Measurements from ENCODE around the gene BUB1. TPM values are rescaled to one million over a fixed set of nuclear protein-coding genes. Genes with fewer than 3 reads are reported as not detected.
"Not testable (repeated sequence)": the region's sequence is repeated elsewhere in the genome, so short reads cannot be mapped to it uniquely, and the experiment has no call there.

BUB1 gene
- total RNA-seq, 2 donors from 2014 or later: not detected

DNA sequence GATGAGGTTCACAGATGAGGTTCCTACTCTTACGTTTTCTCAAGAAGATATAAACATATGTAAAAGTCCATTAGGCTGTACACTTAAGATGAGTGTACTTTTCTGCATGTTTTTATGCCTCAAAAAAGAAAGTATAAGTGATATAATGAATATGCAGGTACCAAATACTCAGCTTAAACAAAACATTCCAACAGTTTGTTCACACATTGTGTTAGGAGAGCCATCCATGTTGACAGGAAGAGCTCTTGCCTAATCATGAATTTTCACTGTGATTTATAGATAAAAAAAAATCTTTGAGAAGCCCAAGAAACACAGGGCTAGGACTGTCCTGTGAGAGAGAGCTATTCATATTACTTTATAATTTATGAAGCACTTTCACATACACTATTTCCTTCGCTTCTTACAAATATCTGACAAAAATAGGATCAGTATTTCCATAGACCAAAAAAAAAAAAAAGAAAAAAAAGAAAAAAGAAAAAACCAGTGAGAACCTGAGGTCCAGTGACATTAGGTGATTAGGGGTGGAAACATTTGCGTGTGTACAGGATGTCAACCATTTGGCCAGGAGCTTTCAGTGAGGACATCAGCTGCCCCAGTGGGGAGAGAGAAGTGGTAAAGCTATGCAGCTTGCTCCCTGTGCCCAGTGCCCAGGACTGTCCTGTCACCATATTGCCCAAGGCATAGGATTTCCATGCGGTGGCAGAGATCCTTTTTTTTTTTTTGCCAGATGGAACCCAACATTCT lies 38.7 kb downstream of the BUB1 start:
- no peak for DNase-seq
- Histone ChIP-seq H3K9me3 (no peaks in the 10 kb centered on the region), H3K27ac (no peak overlapping the region), H3K4me3 (no peak overlapping the region), H3K27me3 (no peaks in the 10 kb centered on the region), H3K4me1 (no peaks in the 10 kb centered on the region), H3K36me3 (replicated peaks in 1 of 2; ENCODE audit: insufficient read depth in 1 of 2, low read depth in 2 of 2) (no peaks in the 10 kb centered on the region)
- TF ChIP-seq, protein P1, sequence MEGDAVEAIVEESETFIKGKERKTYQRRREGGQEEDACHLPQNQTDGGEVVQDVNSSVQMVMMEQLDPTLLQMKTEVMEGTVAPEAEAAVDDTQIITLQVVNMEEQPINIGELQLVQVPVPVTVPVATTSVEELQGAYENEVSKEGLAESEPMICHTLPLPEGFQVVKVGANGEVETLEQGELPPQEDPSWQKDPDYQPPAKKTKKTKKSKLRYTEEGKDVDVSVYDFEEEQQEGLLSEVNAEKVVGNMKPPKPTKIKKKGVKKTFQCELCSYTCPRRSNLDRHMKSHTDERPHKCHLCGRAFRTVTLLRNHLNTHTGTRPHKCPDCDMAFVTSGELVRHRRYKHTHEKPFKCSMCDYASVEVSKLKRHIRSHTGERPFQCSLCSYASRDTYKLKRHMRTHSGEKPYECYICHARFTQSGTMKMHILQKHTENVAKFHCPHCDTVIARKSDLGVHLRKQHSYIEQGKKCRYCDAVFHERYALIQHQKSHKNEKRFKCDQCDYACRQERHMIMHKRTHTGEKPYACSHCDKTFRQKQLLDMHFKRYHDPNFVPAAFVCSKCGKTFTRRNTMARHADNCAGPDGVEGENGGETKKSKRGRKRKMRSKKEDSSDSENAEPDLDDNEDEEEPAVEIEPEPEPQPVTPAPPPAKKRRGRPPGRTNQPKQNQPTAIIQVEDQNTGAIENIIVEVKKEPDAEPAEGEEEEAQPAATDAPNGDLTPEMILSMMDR (IDR thresholded peaks at IDR 0.05): no peak
- no peak for TF ChIP-seq POLR2A (IDR thresholded peaks at IDR 0.05)
- no peak for ATAC-seq
- WGBS, 2 donors: 86 to 87% methylated on average over 4 of the region's 4 CpGs
- intact Hi-C loops (cut with DNase I): no loop called here

DNA sequence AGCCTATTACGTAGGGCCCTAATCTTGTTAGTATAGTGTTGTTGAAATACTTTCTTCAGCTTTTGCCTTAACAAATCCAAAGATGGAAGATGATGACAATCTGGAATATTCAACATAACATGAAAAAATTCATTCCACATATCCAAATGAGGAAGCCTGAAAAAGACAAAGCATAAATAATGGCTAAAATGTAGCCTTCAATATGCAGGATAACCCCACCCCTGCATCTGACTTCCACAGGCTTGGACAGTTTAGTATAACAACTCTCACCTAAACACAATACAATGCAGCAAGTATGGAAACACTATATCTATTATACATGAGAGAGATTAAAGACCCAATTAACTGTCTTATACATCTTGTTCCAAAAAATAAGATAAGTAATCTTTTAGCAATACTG lies 39.9 kb downstream of the BUB1 start:
- ATAC-seq: no peak
- H3K36me3 ChIP-seq (replicated peaks in 1 of 2; ENCODE audit: insufficient read depth in 1 of 2, low read depth in 2 of 2): no peaks in the 10 kb centered on the region
- no peak overlapping the region for H3K4me3 ChIP-seq

DNA sequence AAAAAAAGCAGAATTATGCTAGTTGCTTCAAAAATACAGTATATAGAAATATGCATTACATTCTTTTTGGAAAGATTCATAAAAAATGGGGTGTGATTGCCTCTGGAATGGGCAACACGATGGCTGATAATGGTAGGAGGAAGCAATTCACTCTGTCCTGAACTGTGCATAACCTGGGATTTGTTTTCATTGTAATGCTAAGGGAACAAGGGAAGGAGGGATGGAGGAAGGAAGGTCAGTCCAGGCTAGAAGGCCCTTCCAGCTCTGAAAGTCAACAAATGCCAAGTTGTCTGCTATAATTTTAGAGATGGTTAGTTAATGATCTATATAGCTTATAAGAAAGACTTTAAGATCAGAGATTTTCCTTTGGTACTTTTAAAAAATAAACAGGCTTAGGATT lies 40.8 kb downstream of the BUB1 start:
- WGBS, 2 donors: 70 to 88% methylated on average over 1 of the region's 1 CpG
- intact Hi-C loops (cut with DNase I): no loop called here
- no peak for TF ChIP-seq POLR2A (IDR thresholded peaks at IDR 0.05)
- TF ChIP-seq, protein P1 (IDR thresholded peaks at IDR 0.05): no peak
- H3K4me1 ChIP-seq: no peaks in the 10 kb centered on the region
- no peak overlapping the region for H3K4me3 ChIP-seq
- no peaks in the 10 kb centered on the region for H3K9me3 ChIP-seq
- H3K27ac ChIP-seq: no peak overlapping the region
- DNase-seq (no peak), ATAC-seq (no peak)
- H3K27me3 ChIP-seq: no peaks in the 10 kb centered on the region
- no peaks in the 10 kb centered on the region for H3K36me3 ChIP-seq (replicated peaks in 1 of 2; ENCODE audit: insufficient read depth in 1 of 2, low read depth in 2 of 2)

More for the DNA sequence above, 39.9 kb downstream of the BUB1 start:
- no peaks in the 10 kb centered on the region for H3K9me3 ChIP-seq
- intact Hi-C loops (cut with DNase I): no loop called here
- no peaks in the 10 kb centered on the region for H3K4me1 ChIP-seq
- TF ChIP-seq, protein P1 (IDR thresholded peaks at IDR 0.05): no peak
- TF ChIP-seq POLR2A (IDR thresholded peaks at IDR 0.05): no peak
- H3K27me3 ChIP-seq: no peaks in the 10 kb centered on the region
- no peak for DNase-seq
- H3K27ac ChIP-seq: no peak overlapping the region
- 89 to 95% methylated on average over 1 of the region's 1 CpG for WGBS, 2 donors

DNA sequence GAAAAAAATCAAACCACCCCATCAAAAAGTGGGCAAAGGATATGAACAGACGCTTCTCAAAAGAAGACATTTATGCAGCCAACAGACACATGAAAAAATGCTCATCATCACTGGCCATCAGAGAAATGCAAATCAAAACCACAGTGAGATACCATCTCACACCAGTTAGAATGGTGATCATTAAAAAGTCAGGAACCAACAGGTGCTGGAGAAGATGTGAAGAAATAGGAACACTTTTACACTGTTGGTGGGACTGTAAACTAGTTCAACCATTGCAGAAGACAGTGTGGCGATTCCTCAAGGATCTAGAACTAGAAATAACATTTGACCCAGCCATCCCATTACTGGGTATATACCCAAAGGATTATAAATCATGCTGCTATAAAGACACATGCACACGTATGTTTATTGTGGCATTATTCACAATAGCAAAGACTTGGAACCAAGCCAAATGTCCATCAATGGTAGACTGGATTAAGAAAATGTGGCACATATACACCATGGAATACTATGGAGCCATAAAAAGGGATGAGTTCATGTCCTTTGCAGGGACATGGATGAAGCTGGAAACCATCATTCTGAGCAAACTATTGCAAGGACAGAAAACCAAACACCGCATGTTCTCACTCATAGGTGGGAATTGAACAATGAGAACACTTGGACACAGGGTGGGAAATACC lies 41.8 kb downstream of the BUB1 start:
- H3K27ac ChIP-seq; H3K4me3 ChIP-seq; ATAC-seq; DNase-seq; H3K36me3 ChIP-seq (replicated peaks in 1 of 2; ENCODE audit: insufficient read depth in 1 of 2, low read depth in 2 of 2); H3K9me3 ChIP-seq; intact Hi-C loops (cut with DNase I); H3K4me1 ChIP-seq; H3K27me3 ChIP-seq: not testable (repeated sequence)
- whole genome bisulfite sequencing, 2 donors: 97 to 98% methylated on average over 4 of the region's 4 CpGs

DNA sequence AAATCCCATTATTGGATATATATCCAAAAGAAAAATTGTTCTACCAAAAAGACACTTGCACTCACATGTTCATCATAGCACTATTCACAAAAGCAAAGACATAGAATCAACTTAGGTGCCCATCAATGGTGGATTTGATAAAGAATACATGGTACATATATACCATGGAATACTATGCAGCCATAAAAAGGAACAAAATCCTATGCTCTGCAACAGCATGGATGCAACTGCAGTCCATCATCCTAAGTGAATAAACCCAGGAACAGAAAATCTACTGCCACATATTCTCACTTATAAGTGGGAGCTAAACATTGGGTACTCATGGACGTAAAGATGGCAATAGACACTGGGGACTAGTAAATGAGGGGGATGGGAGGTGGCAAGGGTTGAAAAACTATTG lies 50.5 kb downstream of the BUB1 start:
- intact Hi-C loops (cut with DNase I); H3K36me3 ChIP-seq (replicated peaks in 1 of 2; ENCODE audit: insufficient read depth in 1 of 2, low read depth in 2 of 2); H3K4me1 ChIP-seq; ATAC-seq; H3K4me3 ChIP-seq; H3K27me3 ChIP-seq; H3K27ac ChIP-seq; H3K9me3 ChIP-seq; DNase-seq: not testable (repeated sequence)
- WGBS, 2 donors: 94 to 100% methylated on average over 1 of the region's 1 CpG

DNA sequence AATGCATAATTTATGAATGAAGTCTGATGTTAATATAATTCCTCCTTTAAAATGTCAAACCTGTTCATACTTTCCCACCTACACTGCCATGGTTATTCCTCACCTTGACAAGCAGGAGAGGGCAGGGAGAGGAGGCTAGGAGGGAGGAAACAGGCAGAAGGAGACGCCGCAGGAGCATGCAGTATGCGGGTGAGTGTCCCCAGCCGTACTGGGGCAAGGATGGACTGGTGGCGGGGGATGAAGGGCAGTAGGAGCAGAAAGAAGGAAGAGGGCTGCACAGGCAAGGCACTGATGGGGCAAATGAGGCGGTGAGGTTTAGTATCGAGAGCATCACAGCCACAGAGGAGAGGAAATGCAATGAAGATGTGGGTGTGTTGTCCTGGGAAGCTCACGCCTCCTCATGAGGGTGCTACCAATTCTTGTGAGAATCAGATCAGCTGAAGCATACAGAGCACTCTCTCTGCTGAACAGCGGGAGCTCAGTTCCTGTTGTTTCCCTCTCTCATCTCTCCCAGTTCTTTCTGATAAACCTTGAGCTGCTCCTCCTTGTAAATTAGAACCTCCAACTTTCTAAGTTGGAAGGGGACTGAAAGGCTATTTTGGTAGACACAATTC lies 58.4 kb downstream of the BUB1 start:
- H3K4me1 ChIP-seq; ATAC-seq; H3K27ac ChIP-seq; H3K4me3 ChIP-seq; DNase-seq; intact Hi-C loops (cut with DNase I); H3K27me3 ChIP-seq; H3K9me3 ChIP-seq; H3K36me3 ChIP-seq (replicated peaks in 1 of 2; ENCODE audit: insufficient read depth in 1 of 2, low read depth in 2 of 2): not testable (repeated sequence)
- 74 to 75% methylated on average over 1 to 2 of the region's 9 CpGs for WGBS, 2 donors

DNA sequence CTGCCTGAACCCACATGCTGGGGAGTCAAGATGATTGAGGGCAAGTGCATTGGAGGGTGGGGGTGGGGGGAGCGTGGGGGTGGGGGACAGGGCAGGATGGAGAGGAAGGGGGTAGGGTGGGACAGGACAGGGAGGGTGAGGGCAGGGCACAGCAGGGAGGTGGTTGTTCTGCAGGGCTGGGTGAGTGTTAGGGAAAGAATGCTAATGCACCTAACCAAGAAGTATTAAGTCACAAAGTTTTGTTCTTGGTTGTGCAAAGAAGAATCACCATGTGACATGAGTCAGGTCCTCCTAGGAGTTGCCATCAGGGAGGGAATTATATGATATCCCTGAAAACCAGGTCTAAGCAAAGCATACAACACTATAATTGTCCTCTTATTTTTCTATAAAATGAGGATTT lies 63.9 kb downstream of the BUB1 start:
- H3K27me3 ChIP-seq; DNase-seq; H3K9me3 ChIP-seq; H3K4me3 ChIP-seq; intact Hi-C loops (cut with DNase I); H3K4me1 ChIP-seq; ATAC-seq; H3K36me3 ChIP-seq (replicated peaks in 1 of 2; ENCODE audit: insufficient read depth in 1 of 2, low read depth in 2 of 2); H3K27ac ChIP-seq: not testable (repeated sequence)
- no CpG with 5 or more reads among the region's 1 CpG for WGBS, 2 donors

DNA sequence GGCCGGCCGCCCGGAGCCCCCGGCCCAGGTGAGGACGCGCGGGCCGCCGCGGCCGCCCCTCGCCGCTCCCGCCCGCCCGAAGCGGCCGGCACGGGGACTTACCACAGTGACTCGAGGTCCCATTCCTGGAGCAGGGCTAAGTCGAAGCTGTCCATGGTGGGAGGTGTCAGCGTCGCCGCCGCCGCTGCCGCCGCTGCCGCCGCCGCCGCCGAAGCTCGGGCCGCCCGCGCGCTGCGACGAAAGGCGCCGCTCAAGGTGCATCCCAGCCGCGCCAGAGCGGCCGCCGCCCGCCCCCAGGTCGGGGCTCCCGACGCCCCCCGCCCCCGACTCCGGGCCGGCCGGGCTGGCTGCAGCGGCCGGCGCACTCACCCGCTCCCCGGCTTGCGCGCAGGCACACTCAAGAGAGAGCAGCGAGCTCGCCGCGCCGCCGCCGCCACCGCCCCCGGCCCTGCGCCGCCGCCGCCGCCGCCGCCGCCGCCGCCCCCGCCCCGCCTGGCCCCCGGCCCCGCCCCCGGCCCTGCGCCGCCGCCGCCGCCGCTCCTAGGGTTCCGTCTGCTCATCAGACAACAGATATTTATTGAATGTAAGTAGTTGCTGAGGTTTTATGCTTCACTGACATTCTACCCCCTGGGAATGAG lies 67.1 kb downstream of the BUB1 start:
- H3K9me3 ChIP-seq; intact Hi-C loops (cut with DNase I); H3K36me3 ChIP-seq (replicated peaks in 1 of 2; ENCODE audit: insufficient read depth in 1 of 2, low read depth in 2 of 2); H3K4me3 ChIP-seq; H3K27ac ChIP-seq; H3K4me1 ChIP-seq; H3K27me3 ChIP-seq: not testable (repeated sequence)
- DNase-seq (peak in 1 of 4 donors; percentile 23), ATAC-seq (peak; percentile 72)
- no CpG with 5 or more reads among the region's 94 CpGs for WGBS, 2 donors
